Retinal pigment epithelial cell (primary cell): ENCODE data around the gene CFAP20.

ENCODE experiments used
- DNase-seq: peaks from one replicate; pipeline ENCODE4 v3.0.0-alpha.2; 2010; ENCODE audit warnings: low read depth
- H3K4me3 ChIP-seq: 2 replicates; pipeline ENCODE4 v1.5.1; 2011; ENCODE audit warnings: mild to moderate bottlenecking, low read length, control low read depth, moderate library complexity
- CTCF ChIP-seq: conservative IDR thresholded peaks from 2 replicates; pipeline ENCODE4 v1.5.1; 2011; ENCODE audit warnings: low read depth, low read length, control low read depth, inconsistent platforms

The CFAP20 gene

GRCh38 chr16:58138852-58139251 lies 9.7 kb upstream of the CFAP20 start:
- no peak for TF ChIP-seq CTCF
- no peak overlapping the region for H3K4me3 ChIP-seq
- DNase-seq: no peak

- TF ChIP-seq CTCF: no peak
- DNase-seq: no peak
- no peak overlapping the region for H3K4me3 ChIP-seq
These were observed 8.4 kb upstream of the CFAP20 start for GRCh38 chr16:58137581-58137980.

GRCh38 chr16:58128711-58129096 lies 477 bp downstream of the CFAP20 start:
- DNase-seq: no peak
- peak overlapping the region; percentile 88 for H3K4me3 ChIP-seq
- TF ChIP-seq CTCF: no peak

GRCh38 chr16:58128181-58128631 lies 975 bp downstream of the CFAP20 start:
- no peak for DNase-seq
- TF ChIP-seq CTCF: no peak
- H3K4me3 ChIP-seq: peak overlapping the region; percentile 88

GRCh38 chr16:58127634-58128033 lies 1.5 kb downstream of the CFAP20 start:
- TF ChIP-seq CTCF: peak; percentile 18
- H3K4me3 ChIP-seq: peak overlapping the region; percentile 88
- DNase-seq: no peak

- H3K4me3 ChIP-seq: peak overlapping the region; percentile 88
- TF ChIP-seq CTCF: peak; percentile 48
- no peak for DNase-seq
These were observed 2.1 kb downstream of the CFAP20 start for GRCh38 chr16:58127033-58127556.

- H3K4me3 ChIP-seq: no peak overlapping the region
- no peak for TF ChIP-seq CTCF
- no peak for DNase-seq
These were observed 2.7 kb downstream of the CFAP20 start for GRCh38 chr16:58126451-58126961.
